ENCODE results near the gene HBB. TPM values are rescaled to one million over a fixed set of nuclear protein-coding genes. Genes with fewer than 3 reads are reported as not detected.

The HBB gene
- total and polyA plus RNA-seq, 2 of the 4 experiments (the other 2 are of a cell fraction): 0.24 TPM; not detected in 1

- no peak overlapping the region for H2BK120ac ChIP-seq (ENCODE audit: low read depth, low read length)
- no peak overlapping the region for H2AK9ac ChIP-seq (replicated peaks; ENCODE audit: low read depth, low read length, poor library complexity)
- H3K9me1 ChIP-seq (ENCODE audit: insufficient read depth, low read length): peaks cover 2% of the 10 kb centered on the region; the same call in 1 of the 2 replicates
- no peak overlapping the region for H2AFZ ChIP-seq (replicated peaks; ENCODE audit: low read length, poor library complexity)
- no peak overlapping the region for H4K5ac ChIP-seq (ENCODE audit: low read depth, low read length)
- no peak overlapping the region for H3K27ac ChIP-seq (ENCODE audit: insufficient read depth, low read length)
- no peak overlapping the region for H3K18ac ChIP-seq (ENCODE audit: low read depth, low read length)
- no peaks in the 10 kb centered on the region for H3K36me3 ChIP-seq (ENCODE audit: control insufficient read depth, insufficient read depth, low read length)
- DNase-seq: no peak
- H3K79me1 ChIP-seq (ENCODE audit: low read depth in 1 of 2, low read length in 2 of 2): no peaks in the 10 kb centered on the region
- H4K20me1 ChIP-seq (ENCODE audit: insufficient read depth, low read length): no peaks in the 10 kb centered on the region
- ChIA-PET POLR2A (ENCODE audit: unreplicated experiment) (no interaction called here), CTCF (no interaction called here)
- no peak overlapping the region for H2AK5ac ChIP-seq (ENCODE audit: low read depth, low read length)
- no peak for ATAC-seq (ENCODE audit: low read depth)
- no peak overlapping the region for H4K91ac ChIP-seq (ENCODE audit: insufficient read depth, low read depth, low read length)
- H3K4me1 ChIP-seq (ENCODE audit: control insufficient read depth, insufficient read depth, low read length): no peaks in the 10 kb centered on the region
- no peak overlapping the region for H3K23ac ChIP-seq (ENCODE audit: low read depth, low read length)
- intact Hi-C loops (cut with micrococcal nuclease) (no loop called here), in situ Hi-C loops (cut with MboI; ENCODE audit: low sequenced_read_pairs) (no loop called here), dilution Hi-C loops (cut with HindIII; ENCODE audit: low sequenced_read_pairs, unreplicated experiment) (no loop called here)
- no CpG with 5 or more reads among the region's 2 CpGs for WGBS, 2 experiments (ENCODE audit: extremely low coverage in 2 of 2, insufficient read length in 1 of 2)
- no peak overlapping the region for H2BK5ac ChIP-seq (ENCODE audit: low read depth, low read length, poor library complexity, severe bottlenecking)
- H3K4me2 ChIP-seq (ENCODE audit: low read depth, low read length): no peak overlapping the region
- H4K8ac ChIP-seq (ENCODE audit: low read depth in 2 of 2, low read length in 2 of 2): no peak overlapping the region
- no peak overlapping the region for H3K9ac ChIP-seq (ENCODE audit: low read depth, low read length)
- H2BK20ac ChIP-seq (ENCODE audit: low read depth, low read length): no peak overlapping the region
- no peak overlapping the region for H3K56ac ChIP-seq (ENCODE audit: extremely low read depth, insufficient read depth, low read length)
- TF ChIP-seq NFE2L2 (IDR thresholded peaks at IDR 0.05; ENCODE audit: low read depth, low read length): no peak
- TF ChIP-seq POLR2A (IDR thresholded peaks at IDR 0.05; ENCODE audit: low read depth, low read length): no peak
- no peak for TF ChIP-seq CHD1 (IDR thresholded peaks at IDR 0.05; ENCODE audit: low read depth, low read length)
- TF ChIP-seq, protein P1, sequence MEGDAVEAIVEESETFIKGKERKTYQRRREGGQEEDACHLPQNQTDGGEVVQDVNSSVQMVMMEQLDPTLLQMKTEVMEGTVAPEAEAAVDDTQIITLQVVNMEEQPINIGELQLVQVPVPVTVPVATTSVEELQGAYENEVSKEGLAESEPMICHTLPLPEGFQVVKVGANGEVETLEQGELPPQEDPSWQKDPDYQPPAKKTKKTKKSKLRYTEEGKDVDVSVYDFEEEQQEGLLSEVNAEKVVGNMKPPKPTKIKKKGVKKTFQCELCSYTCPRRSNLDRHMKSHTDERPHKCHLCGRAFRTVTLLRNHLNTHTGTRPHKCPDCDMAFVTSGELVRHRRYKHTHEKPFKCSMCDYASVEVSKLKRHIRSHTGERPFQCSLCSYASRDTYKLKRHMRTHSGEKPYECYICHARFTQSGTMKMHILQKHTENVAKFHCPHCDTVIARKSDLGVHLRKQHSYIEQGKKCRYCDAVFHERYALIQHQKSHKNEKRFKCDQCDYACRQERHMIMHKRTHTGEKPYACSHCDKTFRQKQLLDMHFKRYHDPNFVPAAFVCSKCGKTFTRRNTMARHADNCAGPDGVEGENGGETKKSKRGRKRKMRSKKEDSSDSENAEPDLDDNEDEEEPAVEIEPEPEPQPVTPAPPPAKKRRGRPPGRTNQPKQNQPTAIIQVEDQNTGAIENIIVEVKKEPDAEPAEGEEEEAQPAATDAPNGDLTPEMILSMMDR (conservative IDR thresholded peaks at IDR 0.05; ENCODE audit: low read depth, low read length): no peak
- TF ChIP-seq MAZ (IDR thresholded peaks at IDR 0.05; ENCODE audit: borderline replicate concordance, low read depth, low read length): no peak
- no peak for TF ChIP-seq SMC3 (IDR thresholded peaks at IDR 0.05; ENCODE audit: low read depth, low read length)
- TF ChIP-seq RAD21 (IDR thresholded peaks at IDR 0.05; ENCODE audit: low read length): no peak
- no peak for TF ChIP-seq BHLHE40 (IDR thresholded peaks at IDR 0.05; ENCODE audit: low read depth, low read length)
- no peak for TF ChIP-seq RCOR1 (IDR thresholded peaks at IDR 0.05; ENCODE audit: insufficient replicate concordance, low read length)
- TF ChIP-seq, protein P2, sequence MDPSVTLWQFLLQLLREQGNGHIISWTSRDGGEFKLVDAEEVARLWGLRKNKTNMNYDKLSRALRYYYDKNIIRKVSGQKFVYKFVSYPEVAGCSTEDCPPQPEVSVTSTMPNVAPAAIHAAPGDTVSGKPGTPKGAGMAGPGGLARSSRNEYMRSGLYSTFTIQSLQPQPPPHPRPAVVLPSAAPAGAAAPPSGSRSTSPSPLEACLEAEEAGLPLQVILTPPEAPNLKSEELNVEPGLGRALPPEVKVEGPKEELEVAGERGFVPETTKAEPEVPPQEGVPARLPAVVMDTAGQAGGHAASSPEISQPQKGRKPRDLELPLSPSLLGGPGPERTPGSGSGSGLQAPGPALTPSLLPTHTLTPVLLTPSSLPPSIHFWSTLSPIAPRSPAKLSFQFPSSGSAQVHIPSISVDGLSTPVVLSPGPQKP (IDR thresholded peaks at IDR 0.05; ENCODE audit: borderline replicate concordance, low read depth, low read length): no peak
- TF ChIP-seq USF2 (IDR thresholded peaks at IDR 0.05; ENCODE audit: low read depth, low read length): no peak
- TF ChIP-seq MAFK (IDR thresholded peaks at IDR 0.05; ENCODE audit: low read depth, low read length): no peak
- no peak for TF ChIP-seq FOS (IDR thresholded peaks at IDR 0.05; ENCODE audit: low read depth, low read length)
- no peak for TF ChIP-seq RFX5 (IDR thresholded peaks at IDR 0.05; ENCODE audit: low read depth, low read length)
- TF ChIP-seq CEBPB (IDR thresholded peaks at IDR 0.05; ENCODE audit: low read depth, low read length): no peak
- H3K27me3 ChIP-seq (ENCODE audit: control insufficient read depth, insufficient read depth, low read length): no peaks in the 10 kb centered on the region
- H2BK15ac ChIP-seq (ENCODE audit: low read depth, low read length): no peak overlapping the region
- no peak overlapping the region for H3K4me3 ChIP-seq (ENCODE audit: insufficient read depth, low read depth, low read length)
- no peaks in the 10 kb centered on the region for H3K9me3 ChIP-seq (ENCODE audit: control insufficient read depth, insufficient read depth, low read length)
- no peak overlapping the region for H3K4ac ChIP-seq (ENCODE audit: low read depth, low read length)
- H3K14ac ChIP-seq (replicated peaks; ENCODE audit: low read depth, low read length): no peak overlapping the region
- BruUV-seq (replicated peaks): no TSS peak
Measured at GRCh38 chr11:5251746-5252145, 24.9 kb upstream of the HBB start.
